IPS-18c (cell line): ENCODE results near the gene PCSK6.
"Not testable (repeated sequence)": the region's sequence is repeated elsewhere in the genome, so short reads cannot be mapped to it uniquely, and the experiment has no call there.

Experiments used
- H3K4me3 ChIP-seq: 2 replicates; pipeline ENCODE4 v1.7.0; 2013; ENCODE audit warnings: low read depth, mild to moderate bottlenecking, low read length, moderate library complexity; ENCODE audit not compliant: insufficient read depth
- H3K9me3 ChIP-seq: one replicate; pipeline ENCODE4 v1.6.1; 2013; ENCODE audit warnings: mild to moderate bottlenecking, low read length, moderate library complexity; ENCODE audit not compliant: control insufficient read depth, insufficient read depth

PCSK6 gene

DNA sequence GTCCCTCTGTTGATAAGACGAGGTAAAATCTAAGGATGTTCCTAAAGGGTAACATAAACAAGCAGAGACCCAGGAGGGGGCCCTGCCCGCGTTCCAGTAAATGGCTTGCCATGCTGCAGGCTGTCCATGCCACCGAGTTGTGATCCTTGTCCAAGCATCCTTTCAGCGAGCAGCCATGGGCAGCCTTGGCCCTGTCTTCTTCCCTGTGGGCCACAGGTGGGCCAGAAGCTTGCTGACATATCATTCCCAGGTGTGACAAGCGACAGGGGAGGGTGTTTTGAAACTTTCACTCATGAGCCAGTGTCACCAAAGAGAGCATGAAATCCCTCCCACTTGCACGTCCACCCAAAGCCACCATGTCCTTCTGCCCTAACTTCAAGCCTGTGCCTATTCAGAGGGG, 53.7 kb downstream of the PCSK6 start:
- H3K9me3 ChIP-seq = no peaks in the 10 kb centered on the region
- H3K4me3 ChIP-seq = no peak overlapping the region

- no peak overlapping the region for H3K4me3 ChIP-seq
- no peaks in the 10 kb centered on the region for H3K9me3 ChIP-seq
These were observed 55.2 kb downstream of the PCSK6 start for GRCh38 chr15:101434032-101434920.

- Histone ChIP-seq H3K4me3 (no peak overlapping the region), H3K9me3 (no peaks in the 10 kb centered on the region)
These were observed 56.1 kb downstream of the PCSK6 start for GRCh38 chr15:101433396-101433795.

GRCh38 chr15:101432982-101433381, 56.5 kb downstream of the PCSK6 start:
- H3K9me3 ChIP-seq = no peaks in the 10 kb centered on the region

DNA sequence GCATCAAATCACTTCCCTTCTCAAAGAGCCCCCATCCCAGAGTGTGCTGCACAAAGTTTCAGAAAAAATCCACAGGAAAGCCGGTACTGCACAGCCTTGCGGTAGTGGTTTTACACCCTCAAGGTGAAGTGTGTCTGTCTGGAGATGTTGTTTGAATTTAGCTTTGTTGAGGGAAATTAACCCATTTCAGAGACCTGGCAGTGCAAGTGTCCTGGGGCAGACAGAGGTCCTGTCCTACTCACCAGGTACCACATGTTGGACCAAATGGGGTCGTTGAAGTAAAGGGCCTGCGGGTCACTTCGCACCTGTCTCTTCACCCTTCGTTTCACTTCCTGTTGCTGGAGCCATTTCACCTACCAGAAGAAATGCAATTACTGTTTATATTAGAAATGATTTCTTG, 57.8 kb downstream of the PCSK6 start:
- no peaks in the 10 kb centered on the region for H3K9me3 ChIP-seq

More at GRCh38 chr15:101432982-101433381, 56.5 kb downstream of the PCSK6 start:
- H3K4me3 ChIP-seq = no peak overlapping the region

GRCh38 chr15:101431301-101431700, 58.2 kb downstream of the PCSK6 start:
- Histone ChIP-seq H3K4me3 (no peak overlapping the region), H3K9me3 (no peaks in the 10 kb centered on the region)

More for the DNA sequence above, 57.8 kb downstream of the PCSK6 start:
- no peak overlapping the region for H3K4me3 ChIP-seq

GRCh38 chr15:101429646-101430045, 59.9 kb downstream of the PCSK6 start:
- H3K4me3 ChIP-seq = no peak overlapping the region
- no peaks in the 10 kb centered on the region for H3K9me3 ChIP-seq

DNA sequence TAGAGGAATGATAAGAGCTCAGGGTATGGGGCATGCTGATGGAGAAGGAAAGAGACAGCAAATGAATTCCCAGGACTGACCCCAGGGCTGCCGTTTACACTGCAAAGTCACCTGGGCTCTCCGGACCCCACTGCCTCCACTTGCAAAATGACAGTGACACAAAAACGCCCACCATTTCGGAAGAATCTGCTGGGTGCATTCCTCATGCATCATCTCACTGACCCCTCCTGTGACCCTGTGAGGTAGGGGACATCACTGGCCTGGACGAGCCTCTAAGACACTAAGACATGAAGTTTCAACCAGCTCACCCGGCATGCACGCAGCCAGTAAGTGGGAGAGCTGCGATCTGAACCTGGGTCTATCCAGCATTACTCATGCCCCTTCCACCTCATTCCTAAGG, 60.3 kb downstream of the PCSK6 start:
- Histone ChIP-seq H3K4me3 (no peak overlapping the region), H3K9me3 (no peaks in the 10 kb centered on the region)

GRCh38 chr15:101428758-101429157, 60.7 kb downstream of the PCSK6 start:
- Histone ChIP-seq H3K9me3 (no peaks in the 10 kb centered on the region), H3K4me3 (no peak overlapping the region)

- H3K9me3 ChIP-seq = no peaks in the 10 kb centered on the region
These were observed 61.7 kb downstream of the PCSK6 start for GRCh38 chr15:101427606-101428487.

DNA sequence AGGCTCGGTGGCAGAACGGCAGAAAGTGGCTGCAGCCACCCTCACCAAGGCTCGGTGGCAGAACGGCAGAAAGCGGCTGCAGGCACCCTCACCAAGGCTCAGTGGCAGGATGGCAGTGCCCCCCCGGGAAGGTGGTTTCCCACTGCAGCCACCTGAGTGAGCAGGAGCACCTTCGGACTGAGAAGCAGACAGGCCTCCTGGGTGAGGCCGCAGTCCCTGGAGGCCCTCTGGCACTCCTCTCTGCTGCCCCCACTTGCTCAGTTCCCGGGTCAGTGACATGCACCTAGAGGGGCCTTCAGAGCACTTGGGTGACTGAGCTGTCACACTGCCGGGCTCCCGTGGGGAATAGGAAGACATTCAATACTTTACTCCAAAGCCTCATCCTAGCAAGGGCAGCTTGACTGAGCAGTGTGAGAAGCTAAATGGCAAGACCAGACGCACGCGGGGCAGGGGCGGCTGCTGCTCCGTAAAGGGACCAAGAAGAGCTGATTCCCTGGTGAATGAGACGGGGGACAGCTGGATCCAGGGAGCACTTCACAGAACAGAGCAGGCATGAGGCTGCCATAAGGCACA, 62.7 kb downstream of the PCSK6 start:
- no peaks in the 10 kb centered on the region for H3K9me3 ChIP-seq
- no peak overlapping the region for H3K4me3 ChIP-seq

More at GRCh38 chr15:101427606-101428487, 61.7 kb downstream of the PCSK6 start:
- H3K4me3 ChIP-seq = no peak overlapping the region

DNA sequence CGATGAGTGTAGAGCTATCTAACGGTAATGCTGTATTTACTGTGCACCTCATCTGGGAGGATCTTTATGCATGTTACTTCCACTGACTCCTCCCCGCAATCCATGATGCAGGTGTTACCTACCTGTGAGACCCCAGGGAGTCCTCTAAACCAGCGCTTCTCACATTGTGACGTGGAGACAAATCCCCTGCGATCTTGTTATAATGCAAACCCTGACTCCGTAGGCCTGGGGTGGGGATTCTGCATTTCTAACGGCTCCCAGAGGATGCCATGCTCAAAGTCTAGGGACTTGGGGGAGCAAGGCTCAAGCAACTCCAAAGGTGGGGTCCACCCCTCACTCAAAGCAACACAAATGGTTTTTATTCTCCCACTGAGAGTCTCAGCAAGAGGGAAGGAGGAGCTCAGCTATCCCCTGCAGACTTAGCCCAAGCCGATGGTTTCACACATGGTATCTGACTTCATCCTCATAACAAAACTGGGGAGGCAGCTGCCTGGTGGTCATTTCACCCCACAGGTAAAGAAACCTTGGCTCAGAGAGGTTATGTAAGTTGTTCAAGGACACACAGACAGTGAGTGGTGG, 63.6 kb downstream of the PCSK6 start:
- no peak overlapping the region for H3K4me3 ChIP-seq
- H3K9me3 ChIP-seq = no peaks in the 10 kb centered on the region

DNA sequence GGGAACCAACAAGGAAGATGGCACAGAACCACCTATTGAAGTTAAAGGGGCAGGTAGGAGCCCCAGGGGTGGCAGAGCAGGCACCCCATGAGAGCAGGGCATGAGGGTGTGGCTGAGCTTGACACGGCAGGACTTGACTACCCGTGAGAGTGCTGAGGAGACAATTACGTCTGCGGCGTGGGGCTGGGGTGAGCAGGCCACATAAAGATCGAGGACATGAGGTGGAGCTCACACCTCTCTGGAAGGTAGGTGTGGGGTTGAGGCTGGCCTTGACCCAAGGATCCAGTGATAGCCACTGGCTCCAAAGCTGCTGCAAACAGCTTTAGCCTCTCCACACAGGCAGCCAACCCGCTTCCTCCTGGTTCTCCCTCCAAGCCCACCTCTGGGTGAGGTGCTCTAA, 64.5 kb downstream of the PCSK6 start:
- no peak overlapping the region for H3K4me3 ChIP-seq
- no peaks in the 10 kb centered on the region for H3K9me3 ChIP-seq

- H3K4me3 ChIP-seq = no peak overlapping the region
- peaks cover 2% of the 10 kb centered on the region for H3K9me3 ChIP-seq
These were observed 69.3 kb downstream of the PCSK6 start for GRCh38 chr15:101420232-101420631.

GRCh38 chr15:101416475-101416874, 73.0 kb downstream of the PCSK6 start:
- not testable (repeated sequence) for H3K9me3 ChIP-seq, H3K4me3 ChIP-seq

DNA sequence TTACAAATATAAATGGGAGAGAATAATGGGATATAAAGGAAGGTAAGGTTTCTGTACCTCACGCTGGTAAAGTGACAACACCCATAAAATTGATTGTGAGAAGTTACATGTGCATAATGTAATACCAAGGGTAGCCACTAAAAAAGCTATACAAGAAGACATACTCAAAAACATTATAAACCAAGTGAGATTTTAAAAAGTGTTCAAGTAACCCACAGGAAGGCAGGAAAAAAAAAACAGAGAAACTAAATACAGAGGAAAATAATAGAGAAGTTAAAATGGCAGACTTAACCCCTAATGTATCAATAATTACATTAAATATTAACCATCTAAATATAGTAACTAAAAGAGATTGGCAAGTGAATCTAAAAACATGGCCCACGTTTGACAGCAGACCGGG, 76.3 kb downstream of the PCSK6 start:
- Histone ChIP-seq H3K4me3 (no peak overlapping the region), H3K9me3 (peaks cover 3% of the 10 kb centered on the region)

GRCh38 chr15:101411581-101411980, 77.9 kb downstream of the PCSK6 start:
- Histone ChIP-seq H3K9me3 (peaks cover 4% of the 10 kb centered on the region), H3K4me3 (no peak overlapping the region)
